ENCODE data around the gene VKORC1.

DNA sequence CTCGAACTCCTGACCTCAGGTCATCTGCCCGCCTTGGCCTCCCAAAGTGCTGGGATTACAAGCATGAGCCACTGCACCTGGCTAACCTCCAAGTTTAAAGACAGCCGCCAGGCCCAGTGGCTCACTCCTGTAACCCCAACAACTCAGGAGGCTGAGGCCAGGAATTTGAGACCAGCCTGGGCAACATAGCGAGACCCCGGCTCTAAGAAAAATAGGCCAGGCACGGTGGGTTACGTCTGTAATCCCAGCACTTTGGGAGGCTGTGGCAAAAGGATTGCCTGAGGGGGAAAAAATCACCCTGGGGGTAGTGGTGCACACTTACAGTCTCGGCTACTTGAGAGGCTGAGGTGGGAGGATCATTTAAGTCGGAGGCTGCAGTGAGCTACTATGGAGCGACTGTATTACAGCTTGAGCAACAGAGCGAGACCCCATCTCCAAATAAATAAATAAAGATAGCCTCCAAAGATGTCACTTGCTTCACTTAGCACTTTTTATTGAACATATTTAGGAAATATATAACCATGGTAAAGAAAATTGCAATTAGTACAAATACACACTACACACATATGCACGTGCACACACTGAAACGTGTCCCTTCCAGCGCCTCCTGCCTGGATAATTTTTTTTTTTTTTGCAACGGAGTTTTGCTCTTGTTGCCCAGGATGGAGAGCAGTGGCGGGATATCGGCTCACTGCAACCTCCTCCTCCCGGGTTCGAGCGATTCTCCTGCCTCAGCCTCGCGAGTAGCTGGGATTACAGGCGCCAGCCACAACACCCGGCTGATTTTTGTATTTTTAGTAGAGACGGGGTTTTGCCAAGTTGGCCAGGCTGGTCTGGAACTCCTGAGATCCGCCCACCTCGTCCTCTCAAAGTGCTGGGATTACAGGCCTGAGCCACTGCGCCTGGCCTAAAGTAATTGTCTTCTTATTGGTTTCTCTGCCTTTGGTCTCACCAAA lies 12.2 kb upstream of the VKORC1 start:
- no peak for TF ChIP-seq POLR2A (IDR thresholded peaks at IDR 0.05; ENCODE audit: low read depth, low read length)
- no peak for TF ChIP-seq POLR2AphosphoS5 (IDR thresholded peaks at IDR 0.05; ENCODE audit: low read depth, low read length)
- no peak for TF ChIP-seq TAF1 (IDR thresholded peaks at IDR 0.05; ENCODE audit: borderline replicate concordance, low read depth, low read length)

Data from GM12892 (cell line).